SH-SY5Y (cell line): Measurements from ENCODE around the gene PARP9.

Experiments used
- GATA2 ChIP-seq: IDR thresholded peaks from 2 replicates; pipeline ENCODE4 v1.6.1; 2011; ENCODE audit warnings: mild to moderate bottlenecking, low read depth, low read length
- GATA3 ChIP-seq: IDR thresholded peaks from 2 replicates; pipeline ENCODE4 v1.6.1; 2011; ENCODE audit warnings: low read depth, mild to moderate bottlenecking, low read length, moderate library complexity

- TF ChIP-seq GATA2: no peak
- TF ChIP-seq GATA3: no peak
Observed at GRCh38 chr3:122594025-122594424, 29.9 kb upstream of the PARP9 start.
